ENCODE measurements around the gene ZNG1A. TPM values are rescaled to one million over a fixed set of nuclear protein-coding genes. Genes with fewer than 3 reads are reported as not detected.
"Not testable (repeated sequence)": the region's sequence is repeated elsewhere in the genome, so short reads cannot be mapped to it uniquely, and the experiment has no call there.

ZNG1A gene
- total RNA-seq, 1 donor from 2014 or later: 29.6 TPM

- intact Hi-C loops (cut with micrococcal nuclease): no loop called here
- H3K27me3 Mint-ChIP-seq: peaks cover 5% of the 10 kb centered on the region
- no peaks in the 10 kb centered on the region for H3K9me3 Mint-ChIP-seq
- peaks cover 1% of the 10 kb centered on the region for H3K36me3 Mint-ChIP-seq (ENCODE audit: low read depth)
- H3K4me3 Mint-ChIP-seq: peak overlapping the region; percentile 80
- DNase-seq: no peak
- H3K27ac Mint-ChIP-seq: peak overlapping the region; percentile 73
- H3K4me1 Mint-ChIP-seq: peaks cover 20% of the 10 kb centered on the region
These were observed 35.4 kb upstream of the ZNG1A start for GRCh38 chr9:214351-214647.

GRCh38 chr9:213901-214300, 35.0 kb upstream of the ZNG1A start:
- Mint-ChIP-seq H3K4me1 (peaks cover 20% of the 10 kb centered on the region), H3K27ac (peak overlapping the region; percentile 10), H3K4me3 (peak overlapping the region; percentile 80)
- peak; percentile 54 for DNase-seq
- H3K9me3 Mint-ChIP-seq; H3K27me3 Mint-ChIP-seq; intact Hi-C loops (cut with micrococcal nuclease); H3K36me3 Mint-ChIP-seq (ENCODE audit: low read depth): not testable (repeated sequence)

GRCh38 chr9:212297-212696, 33.4 kb upstream of the ZNG1A start:
- H3K36me3 Mint-ChIP-seq (ENCODE audit: low read depth): peaks cover 1% of the 10 kb centered on the region
- H3K4me3 Mint-ChIP-seq: no peak overlapping the region
- no peak overlapping the region for H3K27ac Mint-ChIP-seq

GRCh38 chr9:211557-211956, 32.7 kb upstream of the ZNG1A start:
- Mint-ChIP-seq H3K9me3 (peaks cover 4% of the 10 kb centered on the region), H3K27ac (no peak overlapping the region), H3K36me3 (ENCODE audit: low read depth) (no peaks in the 10 kb centered on the region), H3K4me3 (no peak overlapping the region), H3K27me3 (peaks cover 14% of the 10 kb centered on the region), H3K4me1 (peaks cover 8% of the 10 kb centered on the region)
- intact Hi-C loops (cut with micrococcal nuclease): no loop called here
- peak; percentile 40 for DNase-seq

More at GRCh38 chr9:212297-212696, 33.4 kb upstream of the ZNG1A start:
- Mint-ChIP-seq H3K27me3 (peaks cover 14% of the 10 kb centered on the region), H3K9me3 (no peaks in the 10 kb centered on the region), H3K4me1 (peaks cover 16% of the 10 kb centered on the region)
- peak; percentile 37 for DNase-seq
- intact Hi-C loops (cut with micrococcal nuclease): no loop called here

GRCh38 chr9:211036-211435, 32.2 kb upstream of the ZNG1A start:
- peak; percentile 42 for DNase-seq
- Mint-ChIP-seq H3K4me1 (peaks cover 5% of the 10 kb centered on the region), H3K27ac (no peak overlapping the region), H3K36me3 (ENCODE audit: low read depth) (no peaks in the 10 kb centered on the region), H3K27me3 (peaks cover 16% of the 10 kb centered on the region), H3K4me3 (no peak overlapping the region), H3K9me3 (peaks cover 5% of the 10 kb centered on the region)
- intact Hi-C loops (cut with micrococcal nuclease): no loop called here

- H3K4me3 Mint-ChIP-seq: no peak overlapping the region
- peaks cover 5% of the 10 kb centered on the region for H3K9me3 Mint-ChIP-seq
- peak; percentile 53 for DNase-seq
- no peak overlapping the region for H3K27ac Mint-ChIP-seq
- intact Hi-C loops (cut with micrococcal nuclease): no loop called here
- no peaks in the 10 kb centered on the region for H3K4me1 Mint-ChIP-seq
- peaks cover 23% of the 10 kb centered on the region for H3K27me3 Mint-ChIP-seq
- H3K36me3 Mint-ChIP-seq (ENCODE audit: low read depth): no peaks in the 10 kb centered on the region
These were observed 30.4 kb upstream of the ZNG1A start for GRCh38 chr9:209143-209758.

- peaks cover 23% of the 10 kb centered on the region for H3K27me3 Mint-ChIP-seq
- intact Hi-C loops (cut with micrococcal nuclease): no loop called here
These were observed 27.6 kb upstream of the ZNG1A start for GRCh38 chr9:206481-206880.

GRCh38 chr9:199601-200000, 20.7 kb upstream of the ZNG1A start:
- H3K27ac Mint-ChIP-seq; intact Hi-C loops (cut with micrococcal nuclease); H3K27me3 Mint-ChIP-seq; DNase-seq; H3K4me1 Mint-ChIP-seq; H3K9me3 Mint-ChIP-seq; H3K4me3 Mint-ChIP-seq; H3K36me3 Mint-ChIP-seq (ENCODE audit: low read depth): not testable (repeated sequence)

More at GRCh38 chr9:206481-206880, 27.6 kb upstream of the ZNG1A start:
- Mint-ChIP-seq H3K36me3 (ENCODE audit: low read depth) (no peaks in the 10 kb centered on the region), H3K4me3 (no peak overlapping the region), H3K27ac (no peak overlapping the region), H3K9me3 (peaks cover 5% of the 10 kb centered on the region), H3K4me1 (no peaks in the 10 kb centered on the region)
- DNase-seq: no peak

GRCh38 chr9:178140-178825, 573 bp downstream of the ZNG1A start:
- Mint-ChIP-seq H3K4me3 (peak overlapping the region; percentile 86), H3K27ac (peak overlapping the region; percentile 78)
- H3K27me3 Mint-ChIP-seq; H3K36me3 Mint-ChIP-seq (ENCODE audit: low read depth); intact Hi-C loops (cut with micrococcal nuclease); H3K9me3 Mint-ChIP-seq; H3K4me1 Mint-ChIP-seq: not testable (repeated sequence)
- DNase-seq: peak; percentile 58

- H3K27ac Mint-ChIP-seq; H3K9me3 Mint-ChIP-seq; H3K4me3 Mint-ChIP-seq; H3K4me1 Mint-ChIP-seq; DNase-seq; intact Hi-C loops (cut with micrococcal nuclease); H3K27me3 Mint-ChIP-seq: not testable (repeated sequence)
- peaks cover 10% of the 10 kb centered on the region for H3K36me3 Mint-ChIP-seq (ENCODE audit: low read depth)
These were observed 9.1 kb downstream of the ZNG1A start for GRCh38 chr9:169757-170156.

GRCh38 chr9:159871-160270, 19.0 kb downstream of the ZNG1A start:
- H3K27ac Mint-ChIP-seq; DNase-seq; H3K36me3 Mint-ChIP-seq (ENCODE audit: low read depth); intact Hi-C loops (cut with micrococcal nuclease); H3K27me3 Mint-ChIP-seq; H3K4me3 Mint-ChIP-seq; H3K9me3 Mint-ChIP-seq; H3K4me1 Mint-ChIP-seq: not testable (repeated sequence)

GRCh38 chr9:151173-151572, 27.7 kb downstream of the ZNG1A start:
- H3K27ac Mint-ChIP-seq; intact Hi-C loops (cut with micrococcal nuclease): not testable (repeated sequence)

GRCh38 chr9:139880-140279, 39.0 kb downstream of the ZNG1A start:
- H3K4me3 Mint-ChIP-seq; intact Hi-C loops (cut with micrococcal nuclease); DNase-seq; H3K27ac Mint-ChIP-seq; H3K9me3 Mint-ChIP-seq; H3K4me1 Mint-ChIP-seq; H3K27me3 Mint-ChIP-seq; H3K36me3 Mint-ChIP-seq (ENCODE audit: low read depth): not testable (repeated sequence)

More at GRCh38 chr9:151173-151572, 27.7 kb downstream of the ZNG1A start:
- not testable (repeated sequence) for DNase-seq; H3K4me3 Mint-ChIP-seq; H3K27me3 Mint-ChIP-seq; H3K9me3 Mint-ChIP-seq; H3K4me1 Mint-ChIP-seq; H3K36me3 Mint-ChIP-seq (ENCODE audit: low read depth)

GRCh38 chr9:117995-118467, 60.8 kb downstream of the ZNG1A start, which contains the start of gene FOXD4:
FOXD4 (minus strand) TSS chr9:118417; CDS start chr9:118119, 298 bp downstream.
- H3K4me1 Mint-ChIP-seq: peaks cover 14% of the 10 kb centered on the region
- H3K9me3 Mint-ChIP-seq; H3K27ac Mint-ChIP-seq; intact Hi-C loops (cut with micrococcal nuclease); H3K36me3 Mint-ChIP-seq (ENCODE audit: low read depth): not testable (repeated sequence)
- H3K4me3 Mint-ChIP-seq: peak within 1 kb of the TSS; percentile 62
- H3K27me3 Mint-ChIP-seq: peaks cover 29% of the 10 kb centered on the region
- DNase-seq: peak; percentile 55
